Skin epidermis (tissue), 12 donors: Measurements from ENCODE around the gene ZFYVE16.
"Not testable (repeated sequence)": the region's sequence is repeated elsewhere in the genome, so short reads cannot be mapped to it uniquely, and the experiment has no call there.

Source experiments
- H3K27ac ChIP-seq, 21 experiments: fragments of 200-600 bp; sonication (generic) in 11 of 21; one replicate each; pipeline ENCODE4 v1.5.0; 2020; ENCODE audit warnings: mild to moderate bottlenecking in 3 of 21, inconsistent platforms in 2 of 21, moderate library complexity in 2 of 21
- H3K4me3 ChIP-seq, 7 experiments: fragments of 200-600 bp; sonication (generic) in 2 of 7; one replicate each; pipeline ENCODE4 v1.5.0; 2020; ENCODE audit warnings: inconsistent platforms in 2 of 7, mild to moderate bottlenecking in 2 of 7, moderate library complexity in 1 of 7

ZFYVE16 gene

GRCh38 chr5:80408484-80409366 is 861 bp downstream of the ZFYVE16 start:
- Histone ChIP-seq H3K4me3 (peak overlapping the region; percentile 54 to 89 (median 79)), H3K27ac (peak overlapping the region; percentile 83 to 99 (median 97))

- H3K27ac ChIP-seq, result peak overlapping the region in 2 of 21 experiments; percentile 33 to 92
These were observed 1.6 kb downstream of the ZFYVE16 start for GRCh38 chr5:80409367-80409966.

GRCh38 chr5:80411589-80412219 is 3.8 kb downstream of the ZFYVE16 start:
- H3K4me3 ChIP-seq, result no peak overlapping the region
- no peak overlapping the region for H3K27ac ChIP-seq

More at GRCh38 chr5:80409367-80409966, 1.6 kb downstream of the ZFYVE16 start:
- peak overlapping the region in 5 of 7 experiments; percentile 61 to 89 (median 82) for H3K4me3 ChIP-seq

- Histone ChIP-seq H3K4me3 (no peak overlapping the region), H3K27ac (no peak overlapping the region)
These were observed 6.2 kb downstream of the ZFYVE16 start for GRCh38 chr5:80414113-80414512.

- H3K4me3 ChIP-seq, result no peak overlapping the region
- no peak overlapping the region for H3K27ac ChIP-seq
These were observed 10.1 kb downstream of the ZFYVE16 start for GRCh38 chr5:80417973-80418372.

- not testable (repeated sequence) for H3K4me3 ChIP-seq, H3K27ac ChIP-seq
These were observed 16.5 kb downstream of the ZFYVE16 start for GRCh38 chr5:80424365-80424764.

GRCh38 chr5:80435476-80435875 is 27.6 kb downstream of the ZFYVE16 start:
- no peak overlapping the region for H3K4me3 ChIP-seq

GRCh38 chr5:80437326-80437725 is 29.5 kb downstream of the ZFYVE16 start:
- H3K27ac ChIP-seq, result no peak overlapping the region
- H3K4me3 ChIP-seq, result no peak overlapping the region

More at GRCh38 chr5:80435476-80435875, 27.6 kb downstream of the ZFYVE16 start:
- H3K27ac ChIP-seq, result no peak overlapping the region

GRCh38 chr5:80438739-80439138 is 30.9 kb downstream of the ZFYVE16 start:
- H3K27ac ChIP-seq, result no peak overlapping the region
- no peak overlapping the region for H3K4me3 ChIP-seq

GRCh38 chr5:80439213-80439612 is 31.3 kb downstream of the ZFYVE16 start:
- H3K4me3 ChIP-seq, result no peak overlapping the region

GRCh38 chr5:80442742-80443141 is 34.9 kb downstream of the ZFYVE16 start:
- Histone ChIP-seq H3K27ac (no peak overlapping the region), H3K4me3 (no peak overlapping the region)

More at GRCh38 chr5:80439213-80439612, 31.3 kb downstream of the ZFYVE16 start:
- H3K27ac ChIP-seq, result no peak overlapping the region

- H3K27ac ChIP-seq, result no peak overlapping the region
- H3K4me3 ChIP-seq, result no peak overlapping the region
These were observed 45.5 kb downstream of the ZFYVE16 start for GRCh38 chr5:80453366-80453765.

GRCh38 chr5:80463269-80463668 is 55.4 kb downstream of the ZFYVE16 start:
- no peak overlapping the region for H3K27ac ChIP-seq
- H3K4me3 ChIP-seq, result no peak overlapping the region

- Histone ChIP-seq H3K4me3 (no peak overlapping the region), H3K27ac (peak overlapping the region in 2 of 21 experiments; percentile 18 to 22)
These were observed 59.0 kb downstream of the ZFYVE16 start for GRCh38 chr5:80466669-80467485.

- Histone ChIP-seq H3K4me3 (no peak overlapping the region), H3K27ac (no peak overlapping the region)
These were observed 60.3 kb downstream of the ZFYVE16 start for GRCh38 chr5:80468131-80468530.

- not testable (repeated sequence) for H3K27ac ChIP-seq, H3K4me3 ChIP-seq
These were observed 62.8 kb downstream of the ZFYVE16 start for GRCh38 chr5:80470631-80471030.

- H3K27ac ChIP-seq, result no peak overlapping the region
These were observed 67.1 kb downstream of the ZFYVE16 start for GRCh38 chr5:80474929-80475328.

GRCh38 chr5:80479713-80480112 is 71.8 kb downstream of the ZFYVE16 start:
- Histone ChIP-seq H3K27ac (no peak overlapping the region), H3K4me3 (no peak overlapping the region)

More at GRCh38 chr5:80474929-80475328, 67.1 kb downstream of the ZFYVE16 start:
- no peak overlapping the region for H3K4me3 ChIP-seq

- Histone ChIP-seq H3K4me3 (no peak overlapping the region), H3K27ac (no peak overlapping the region)
These were observed 72.5 kb downstream of the ZFYVE16 start for GRCh38 chr5:80480354-80480753.
